Measurements from ENCODE around the gene SPIRE2. TPM values are rescaled to one million over a fixed set of nuclear protein-coding genes. Genes with fewer than 3 reads are reported as not detected.
"Not testable (repeated sequence)": the region's sequence is repeated elsewhere in the genome, so short reads cannot be mapped to it uniquely, and the experiment has no call there.

The SPIRE2 gene
- total RNA-seq, 1 experiment from 2014 or later: 21.7 TPM

DNA sequence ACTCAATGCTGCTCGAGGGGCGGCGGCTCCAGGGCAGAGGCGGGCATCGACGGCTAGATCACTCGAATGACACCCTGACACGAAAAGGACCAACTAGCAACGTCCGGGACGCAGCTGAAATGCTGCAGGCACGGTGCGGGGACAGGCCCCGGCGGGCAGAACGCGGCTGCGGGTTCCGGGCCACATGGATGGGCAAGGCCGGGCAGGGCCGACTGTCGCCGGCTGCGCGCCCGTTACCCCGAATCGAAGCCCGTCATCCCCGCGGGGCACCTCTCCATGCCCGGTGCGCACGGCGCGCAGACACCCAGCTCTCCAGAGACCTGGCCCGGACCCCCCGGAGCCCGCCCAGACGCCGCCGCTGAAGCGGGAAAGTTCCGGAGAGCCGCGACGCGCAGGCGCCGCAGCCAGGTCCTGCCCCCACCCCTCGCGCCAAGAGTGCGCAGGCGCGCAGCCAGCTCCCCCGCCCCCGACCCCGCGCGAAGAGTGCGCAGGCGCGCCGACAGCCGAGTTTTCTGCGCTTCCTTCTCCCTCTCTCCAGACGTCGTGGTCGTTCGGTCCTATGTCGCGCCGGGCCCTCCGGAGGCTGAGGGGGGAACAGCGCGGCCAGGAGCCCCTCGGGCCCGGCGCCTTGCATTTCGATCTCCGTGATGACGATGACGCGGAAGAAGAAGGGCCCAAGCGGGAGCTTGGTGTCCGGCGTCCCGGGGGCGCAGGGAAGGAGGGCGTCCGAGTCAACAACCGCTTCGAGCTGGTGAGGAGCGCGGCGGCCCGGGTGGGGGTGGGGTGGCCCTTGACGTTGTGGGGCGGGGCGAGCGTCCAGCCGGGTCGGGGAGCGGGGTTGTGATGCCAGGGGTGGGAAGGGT, 45.1 kb downstream of the SPIRE2 start, which contains the start of gene TCF25:
Gene TCF25, plus strand, starts transcription at position 484 of the 863 bp plus-strand sequence. Its CDS starts 76 bp downstream, at position 560.
- intact Hi-C loops (cut with micrococcal nuclease; ENCODE audit: unreplicated experiment): no loop called here
- peak; percentile 33 for DNase-seq (ENCODE audit: low read depth, low spot score)

DNA sequence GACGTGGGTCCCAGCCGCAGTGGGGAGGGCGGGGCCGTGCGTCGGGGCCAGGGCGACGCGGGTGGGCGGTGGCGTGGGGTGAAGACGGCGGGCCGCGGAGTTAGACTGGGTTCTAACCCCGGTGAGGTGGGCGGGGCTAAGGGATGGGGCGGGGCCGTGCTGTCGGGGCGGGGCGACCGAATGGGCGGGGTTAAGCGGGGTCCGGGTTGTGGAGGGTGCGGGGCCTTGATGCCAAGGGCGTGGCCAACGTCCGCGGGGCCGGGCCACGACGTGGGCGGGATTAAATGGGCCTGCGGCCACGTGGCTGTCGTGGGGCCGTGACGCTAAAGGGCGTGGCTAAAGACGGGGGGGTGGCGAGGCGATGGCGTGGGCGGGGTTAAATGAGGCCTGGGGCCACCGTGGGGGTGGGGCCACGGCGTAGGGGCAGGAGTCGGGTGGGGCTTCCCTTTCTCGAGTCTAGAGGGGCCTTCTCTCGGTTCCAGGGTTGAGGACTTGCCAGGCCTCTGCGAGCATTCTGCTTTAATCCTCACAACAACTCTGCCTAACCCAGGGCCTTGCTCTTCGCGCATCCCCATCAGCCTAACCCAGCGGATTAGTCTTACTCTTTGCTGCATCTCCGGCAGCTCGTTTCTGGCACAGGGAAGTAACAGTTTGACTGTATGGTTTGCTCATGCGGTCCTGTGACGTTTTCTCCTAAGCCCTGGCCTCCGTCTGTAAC, 45.9 kb downstream of the SPIRE2 start:
- Histone ChIP-seq H3K27ac (ENCODE audit: low read length) (peak overlapping the region; percentile 82), H3K27me3 (ENCODE audit: control insufficient read depth, insufficient read depth, low read length) (no peaks in the 10 kb centered on the region), H3K4me3 (ENCODE audit: low read depth in 2 of 2, low read length in 2 of 2) (peak overlapping the region; percentile 66 to 70), H3K9me3 (ENCODE audit: control insufficient read depth, insufficient read depth, low read depth, low read length) (no peaks in the 10 kb centered on the region), H3K36me3 (ENCODE audit: control insufficient read depth, insufficient read depth, low read length) (peaks cover 9% of the 10 kb centered on the region), H3K4me1 (ENCODE audit: control insufficient read depth, insufficient read depth, low read length) (peaks cover 3% of the 10 kb centered on the region; the same call in 1 of the 2 replicates)
- ATAC-seq (peak; percentile 89), DNase-seq (ENCODE audit: low read depth, low spot score) (peak; percentile 46)
- in situ Hi-C loops (cut with HindIII; ENCODE audit: low pct_unique_long_range_greater_than_20kb, low sequenced_read_pairs): no loop called here
- ChIA-PET POLR2A (interaction anchor here (0.6 to 0.7 kb wide), 2 partner anchors 84 to 1009 kb away, joined by 8 to 10 read pairs; no protein-coding TSS in a partner anchor), CTCF (interaction anchor here (1.0 to 1.6 kb wide), 2 partner anchors 13 to 168 kb away, joined by 3 to 11 read pairs; no protein-coding TSS in a partner anchor)
- no TSS peak for BruUV-seq (replicated peaks)
- intact Hi-C loops (cut with micrococcal nuclease; ENCODE audit: unreplicated experiment): no loop called here
- TF ChIP-seq, protein P1, sequence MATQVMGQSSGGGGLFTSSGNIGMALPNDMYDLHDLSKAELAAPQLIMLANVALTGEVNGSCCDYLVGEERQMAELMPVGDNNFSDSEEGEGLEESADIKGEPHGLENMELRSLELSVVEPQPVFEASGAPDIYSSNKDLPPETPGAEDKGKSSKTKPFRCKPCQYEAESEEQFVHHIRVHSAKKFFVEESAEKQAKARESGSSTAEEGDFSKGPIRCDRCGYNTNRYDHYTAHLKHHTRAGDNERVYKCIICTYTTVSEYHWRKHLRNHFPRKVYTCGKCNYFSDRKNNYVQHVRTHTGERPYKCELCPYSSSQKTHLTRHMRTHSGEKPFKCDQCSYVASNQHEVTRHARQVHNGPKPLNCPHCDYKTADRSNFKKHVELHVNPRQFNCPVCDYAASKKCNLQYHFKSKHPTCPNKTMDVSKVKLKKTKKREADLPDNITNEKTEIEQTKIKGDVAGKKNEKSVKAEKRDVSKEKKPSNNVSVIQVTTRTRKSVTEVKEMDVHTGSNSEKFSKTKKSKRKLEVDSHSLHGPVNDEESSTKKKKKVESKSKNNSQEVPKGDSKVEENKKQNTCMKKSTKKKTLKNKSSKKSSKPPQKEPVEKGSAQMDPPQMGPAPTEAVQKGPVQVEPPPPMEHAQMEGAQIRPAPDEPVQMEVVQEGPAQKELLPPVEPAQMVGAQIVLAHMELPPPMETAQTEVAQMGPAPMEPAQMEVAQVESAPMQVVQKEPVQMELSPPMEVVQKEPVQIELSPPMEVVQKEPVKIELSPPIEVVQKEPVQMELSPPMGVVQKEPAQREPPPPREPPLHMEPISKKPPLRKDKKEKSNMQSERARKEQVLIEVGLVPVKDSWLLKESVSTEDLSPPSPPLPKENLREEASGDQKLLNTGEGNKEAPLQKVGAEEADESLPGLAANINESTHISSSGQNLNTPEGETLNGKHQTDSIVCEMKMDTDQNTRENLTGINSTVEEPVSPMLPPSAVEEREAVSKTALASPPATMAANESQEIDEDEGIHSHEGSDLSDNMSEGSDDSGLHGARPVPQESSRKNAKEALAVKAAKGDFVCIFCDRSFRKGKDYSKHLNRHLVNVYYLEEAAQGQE (IDR thresholded peaks at IDR 0.05; ENCODE audit: insufficient read depth in 1 of 2, low read depth in 2 of 2, low read length in 1 of 2): no peak
- TF ChIP-seq SIN3A (IDR thresholded peaks at IDR 0.05; ENCODE audit: borderline replicate concordance, insufficient read depth, low read depth, low read length) (no peak), POLR2AphosphoS5 (IDR thresholded peaks at IDR 0.05; ENCODE audit: low read depth, low read length) (no peak)

More for the DNA sequence above, 45.1 kb downstream of the SPIRE2 start, which contains the start of gene TCF25:
- POLR2A ChIA-PET: interaction anchor here (0.6 to 1.1 kb wide), 5 partner anchors 29 to 1009 kb away, joined by 3 to 10 read pairs (median 8); no protein-coding TSS in a partner anchor
- Histone ChIP-seq H3K4me3 (ENCODE audit: low read depth in 2 of 2, low read length in 2 of 2) (peak within 1 kb of the TSS; percentile 66 to 70), H3K27ac (ENCODE audit: low read length) (peak within 1 kb of the TSS; percentile 83), H3K4me1 (ENCODE audit: control insufficient read depth, insufficient read depth, low read length) (peaks cover 3% of the 10 kb centered on the region; the same call in 1 of the 2 replicates), H3K9me3 (ENCODE audit: control insufficient read depth, insufficient read depth, low read depth, low read length) (no peaks in the 10 kb centered on the region), H3K27me3 (ENCODE audit: control insufficient read depth, insufficient read depth, low read length) (no peaks in the 10 kb centered on the region), H3K36me3 (ENCODE audit: control insufficient read depth, insufficient read depth, low read length) (peaks cover 9% of the 10 kb centered on the region)
- CTCF ChIA-PET: interaction anchor here (1.0 to 1.6 kb wide), 2 partner anchors 13 to 168 kb away, joined by 3 to 11 read pairs; no protein-coding TSS in a partner anchor
- in situ Hi-C loops (cut with HindIII; ENCODE audit: low pct_unique_long_range_greater_than_20kb, low sequenced_read_pairs): no loop called here
- TF ChIP-seq POLR2AphosphoS5 (IDR thresholded peaks at IDR 0.05; ENCODE audit: low read depth, low read length): peak; percentile 76
- TF ChIP-seq, protein P1 (IDR thresholded peaks at IDR 0.05; ENCODE audit: insufficient read depth in 1 of 2, low read depth in 2 of 2, low read length in 1 of 2): no peak
- ATAC-seq: peak; percentile 72
- TSS peak; percentile 69 for BruUV-seq (replicated peaks)

DNA sequence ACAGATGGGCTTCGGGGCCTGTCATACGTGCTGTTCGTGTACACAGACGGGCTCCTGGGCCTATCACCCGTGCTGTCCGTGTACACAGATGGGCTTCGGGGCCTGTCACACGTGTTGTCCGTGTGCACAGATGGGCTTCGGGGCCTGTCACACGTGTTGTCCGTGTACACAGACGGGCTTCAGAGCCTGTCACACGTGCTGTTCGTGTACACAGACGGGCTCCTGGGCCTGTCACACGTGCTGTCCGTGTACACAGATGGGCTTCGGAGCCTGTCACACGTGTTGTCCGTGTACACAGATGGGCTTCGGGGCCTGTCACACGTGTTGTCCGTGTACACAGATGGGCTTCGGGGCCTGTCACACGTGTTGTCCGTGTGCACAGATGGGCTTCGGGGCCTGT, 50.8 kb downstream of the SPIRE2 start:
- H3K4me1 ChIP-seq (ENCODE audit: control insufficient read depth, insufficient read depth, low read length); intact Hi-C loops (cut with micrococcal nuclease; ENCODE audit: unreplicated experiment); CTCF ChIA-PET; H3K27ac ChIP-seq (ENCODE audit: low read length); in situ Hi-C loops (cut with HindIII; ENCODE audit: low pct_unique_long_range_greater_than_20kb, low sequenced_read_pairs); H3K27me3 ChIP-seq (ENCODE audit: control insufficient read depth, insufficient read depth, low read length); ATAC-seq; POLR2A ChIA-PET; DNase-seq (ENCODE audit: low read depth, low spot score); H3K9me3 ChIP-seq (ENCODE audit: control insufficient read depth, insufficient read depth, low read depth, low read length); H3K4me3 ChIP-seq (ENCODE audit: low read depth in 2 of 2, low read length in 2 of 2); BruUV-seq (replicated peaks): not testable (repeated sequence)
- peaks cover 13% of the 10 kb centered on the region; the same call in 1 of the 2 replicates for H3K36me3 ChIP-seq (ENCODE audit: control insufficient read depth, insufficient read depth, low read length)

Data from Panc1 (cell line).